B cell (primary cell): ENCODE measurements around the gene TBX1. TPM values are rescaled to one million over a fixed set of nuclear protein-coding genes. Genes with fewer than 3 reads are reported as not detected.

Experiments
- ATAC-seq: fragments of 200-7000 bp; cut with Tn5 transposase; one replicate; pipeline ENCODE4 v1.10.0; 2021; ENCODE audit warnings: low read depth, mild to moderate bottlenecking, moderate number of reproducible peaks, moderate library complexity
- CTCF ChIA-PET: fragments of 350-600 bp; sonication (Branson Sonifier 250); formaldehyde crosslinking; loops from one replicate; lab custom pipeline; 2021; ENCODE audit warnings: antibody characterized with exemption, inconsistent platforms; lab: Charles Lee
- POLR2A ChIA-PET: fragments of 350-600 bp; sonication (Branson Sonifier 250); formaldehyde crosslinking; loops from one replicate; lab custom pipeline; 2021; ENCODE audit warnings: antibody characterized with exemption; lab: Charles Lee
- DNase-seq: peaks from one replicate; pipeline ENCODE4 v3.0.0; 2013
- H2AFZ ChIP-seq: 2 replicates; pipeline ENCODE4 v1.6.1; 2012; ENCODE audit warnings: mild to moderate bottlenecking, low read depth, low read length; ENCODE audit not compliant: insufficient read depth, poor library complexity, severe bottlenecking
- H3K27ac ChIP-seq, 2 donors: 1 replicate in 1 of 2; 2 replicates in 1 of 2; pipeline ENCODE4 v1.5.1; 2012 to 2013; ENCODE audit warnings: low read length in 2 of 2, mild to moderate bottlenecking in 2 of 2, moderate library complexity in 1 of 2
- H3K27me3 ChIP-seq, 4 experiments: fragments of 200-600 bp in 1 of 4; sonication (generic) in 1 of 4; replicated peaks in 1 of 4; 1 replicate in 2 of 4; 2 replicates in 2 of 4; pipeline versions ENCODE4 v1.6.1 to v1.7.0; 2013 to 2016; ENCODE audit warnings: low read length in 3 of 4, mild to moderate bottlenecking in 2 of 4, mixed read lengths in 1 of 4, moderate library complexity in 1 of 4; ENCODE audit not compliant: insufficient read depth in 4 of 4, control insufficient read depth in 3 of 4; ENCODE audit errors: control extremely low read depth in 1 of 4
- H3K36me3 ChIP-seq, 2 experiments: replicated peaks in 1 of 2; 1 replicate in 1 of 2; 2 replicates in 1 of 2; pipeline versions ENCODE4 v1.6.1 to v1.7.1; 2013; ENCODE audit warnings: low read length in 1 of 2; ENCODE audit not compliant: insufficient read depth in 2 of 2, control insufficient read depth in 1 of 2; ENCODE audit errors: control extremely low read depth in 1 of 2, extremely low read depth in 1 of 2
- H3K4me1 ChIP-seq, 2 donors: fragments of 200-600 bp in 1 of 2; sonication (generic) in 1 of 2; 1 replicate in 1 of 2; 2 replicates in 1 of 2; pipeline versions ENCODE4 v1.5.1 to v1.6.1; 2013 to 2017; ENCODE audit warnings: low read length in 2 of 2; ENCODE audit not compliant: control insufficient read depth in 2 of 2, insufficient read depth in 2 of 2
- H3K4me2 ChIP-seq: replicated peaks from 2 replicates; pipeline ENCODE3; 2012; ENCODE audit warnings: mild to moderate bottlenecking, low read depth, low read length; ENCODE audit not compliant: poor library complexity, severe bottlenecking
- H3K4me3 ChIP-seq, 5 experiments: fragments of 200-600 bp in 1 of 5; sonication (generic) in 1 of 5; 1 replicate in 3 of 5; 2 replicates in 2 of 5; pipeline versions ENCODE4 v1.5.1 to v1.7.0; 2011 to 2016; ENCODE audit warnings: low read length in 4 of 5, mild to moderate bottlenecking in 4 of 5, low read depth in 2 of 5, control low read depth in 1 of 5, moderate library complexity in 1 of 5; ENCODE audit not compliant: insufficient read depth in 1 of 5; ENCODE audit errors: control extremely low read depth in 1 of 5, extremely low read depth in 1 of 5
- H3K79me2 ChIP-seq: fragments of 200-600 bp; sonication (generic); one replicate; pipeline ENCODE4 v1.6.0; 2016; ENCODE audit warnings: low read length; ENCODE audit not compliant: control insufficient read depth, insufficient read depth
- H3K9ac ChIP-seq: fragments of 200-600 bp; sonication (generic); 2 replicates; pipeline ENCODE4 v1.6.1; 2017; ENCODE audit warnings: mild to moderate bottlenecking, low read length, moderate library complexity
- H3K9me3 ChIP-seq, 3 donors: one replicate each; pipeline versions ENCODE4 v1.6.1 to v1.7.1; 2013; ENCODE audit warnings: low read length in 2 of 3; ENCODE audit not compliant: control insufficient read depth in 2 of 3, insufficient read depth in 1 of 3; ENCODE audit errors: control extremely low read depth in 1 of 3
- H4K20me1 ChIP-seq: 2 replicates; pipeline ENCODE4 v1.6.0; 2012; ENCODE audit warnings: mild to moderate bottlenecking, low read length; ENCODE audit not compliant: insufficient read depth, control insufficient read depth, poor library complexity, severe bottlenecking
- H3K27ac Mint-ChIP-seq: one replicate; pipeline ENCODE4 v1.8.0; 2021; ENCODE audit warnings: mixed read lengths
- H3K27me3 Mint-ChIP-seq: one replicate; pipeline ENCODE4 v1.8.0; 2021; ENCODE audit warnings: mixed read lengths
- H3K4me1 Mint-ChIP-seq: one replicate; pipeline ENCODE4 v1.8.0; 2021; ENCODE audit warnings: mixed read lengths
- H3K4me3 Mint-ChIP-seq: one replicate; pipeline ENCODE4 v1.8.0; 2021; ENCODE audit warnings: mixed read lengths
- H3K9me3 Mint-ChIP-seq: one replicate; pipeline ENCODE4 v1.8.0; 2022; ENCODE audit warnings: mixed read lengths; ENCODE audit not compliant: insufficient read depth
- CTCF ChIP-seq: fragments of 200-600 bp; IDR thresholded peaks from one replicate; pipeline ENCODE4 v1.8.0; 2022; ENCODE audit warnings: antibody characterized with exemption, mild to moderate bottlenecking
- EZH2 ChIP-seq: IDR thresholded peaks from 2 replicates; pipeline ENCODE4 v1.6.1; 2012; ENCODE audit warnings: borderline replicate concordance, low read depth, mild to moderate bottlenecking, moderate library complexity, low read length; ENCODE audit not compliant: insufficient read depth, poor library complexity, severe bottlenecking
- WGBS: methylation state at CpG from one replicate; pipeline ENCODE4 v1.1.5; 2013; ENCODE audit warnings: missing lambda C conversion rate; ENCODE audit not compliant: insufficient coverage; 5-methylcytosine and 5-hydroxymethylcytosine counted together
- intact Hi-C: fragments of 100-400 bp; cut with micrococcal nuclease; formaldehyde crosslinking; loops from one replicate; pipeline ENCODE4 v1.10.0; 2022
- polyA plus RNA-seq: library from polyadenylated mRNA; depleted of rRNA; stranded (reverse); fragments of >200 nt; gene quantifications from 2 replicates; pipeline ENCODE4 v1.2.3, GENCODE V29; 2012
- total RNA-seq, 2 donors: library from RNA; stranded (reverse); fragments of 120-200 nt in 1 of 2; gene quantifications; 1 replicate in 1 of 2; 2 replicates in 1 of 2; pipeline versions ENCODE4 v1.2.3 to v1.2.4, GENCODE V29; 2013 to 2022

Gene TBX1
- total and polyA plus RNA-seq, 2 donors (not counting 1 experiment from before 2014, with no cell fraction given), result not detected

DNA sequence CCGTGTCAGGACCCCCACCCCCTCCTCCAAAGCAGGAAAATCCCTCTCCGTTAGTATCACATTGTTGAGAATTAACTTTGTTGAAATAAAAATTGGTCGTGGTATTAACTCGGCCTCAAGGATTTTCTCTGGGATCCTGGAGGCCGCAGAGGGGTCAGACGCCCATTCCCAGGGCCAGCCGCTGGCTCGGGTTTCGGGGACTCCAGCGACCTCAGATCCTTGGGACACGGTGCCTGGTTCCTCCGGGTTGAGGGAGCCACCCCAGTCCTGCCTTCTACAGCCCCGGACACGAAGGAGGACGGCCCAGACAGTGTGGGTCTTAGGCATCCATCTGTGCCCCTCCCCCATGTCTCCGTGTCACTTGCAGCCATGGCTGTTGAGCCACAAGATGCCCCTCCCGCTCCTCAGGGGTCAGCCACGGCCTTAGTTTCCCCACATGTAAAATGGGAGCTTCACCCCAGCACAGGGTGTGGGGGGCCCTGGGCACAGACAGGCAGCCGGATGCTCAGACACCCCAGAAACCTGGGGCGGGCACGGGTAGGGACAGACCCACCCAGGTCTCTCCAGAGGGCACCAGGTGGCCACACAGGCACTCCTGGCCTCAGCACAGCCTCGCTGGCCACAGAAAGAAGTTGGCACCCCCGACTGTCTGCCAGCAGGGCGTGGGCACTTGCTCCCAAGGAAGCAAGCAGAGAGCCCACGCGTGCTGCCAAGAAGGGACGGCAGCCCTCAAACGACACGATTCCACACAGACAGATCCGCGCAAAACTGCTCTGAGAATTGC, 21.7 kb upstream of the TBX1 start:
- H4K20me1 ChIP-seq, result no peaks in the 10 kb centered on the region
- Mint-ChIP-seq H3K27ac (no peak overlapping the region), H3K27me3 (no peaks in the 10 kb centered on the region), H3K9me3 (no peaks in the 10 kb centered on the region), H3K4me3 (no peak overlapping the region), H3K4me1 (no peaks in the 10 kb centered on the region)
- TF ChIP-seq CTCF, result no peak
- TF ChIP-seq EZH2, result no peak
- DNase-seq (no peak), ATAC-seq (no peak)
- H3K79me2 ChIP-seq, result no peaks in the 10 kb centered on the region
- H2AFZ ChIP-seq, result no peak overlapping the region
- POLR2A ChIA-PET, result no interaction called here
- H3K9ac ChIP-seq, result no peak overlapping the region
- H3K9me3 ChIP-seq, result no peaks in the 10 kb centered on the region
- intact Hi-C loops, result no loop called here
- H3K36me3 ChIP-seq, result no peaks in the 10 kb centered on the region
- H3K4me3 ChIP-seq, result no peak overlapping the region
- H3K27ac ChIP-seq, result no peak overlapping the region
- no peaks in the 10 kb centered on the region for H3K27me3 ChIP-seq
- CTCF ChIA-PET, result no interaction called here
- no peaks in the 10 kb centered on the region for H3K4me1 ChIP-seq
- no peak overlapping the region for H3K4me2 ChIP-seq
- 84% methylated on average over 29 of the region's 31 CpGs for WGBS

- WGBS, result 86% methylated on average over 15 of the region's 16 CpGs
- H3K27me3 ChIP-seq, result no peaks in the 10 kb centered on the region
- TF ChIP-seq CTCF (no peak), EZH2 (no peak)
- no peak overlapping the region for H3K4me3 ChIP-seq
- ChIA-PET CTCF (no interaction called here), POLR2A (no interaction called here)
- no peak for DNase-seq
- H3K79me2 ChIP-seq, result no peaks in the 10 kb centered on the region
- Mint-ChIP-seq H3K9me3 (no peaks in the 10 kb centered on the region), H3K27ac (no peak overlapping the region), H3K4me3 (no peak overlapping the region), H3K27me3 (no peaks in the 10 kb centered on the region), H3K4me1 (no peaks in the 10 kb centered on the region)
- H4K20me1 ChIP-seq, result no peaks in the 10 kb centered on the region
- no peaks in the 10 kb centered on the region for H3K9me3 ChIP-seq
- no peak overlapping the region for H3K4me2 ChIP-seq
- no peaks in the 10 kb centered on the region for H3K36me3 ChIP-seq
- no peaks in the 10 kb centered on the region for H3K4me1 ChIP-seq
- no peak overlapping the region for H3K27ac ChIP-seq
- intact Hi-C loops, result no loop called here
- ATAC-seq, result no peak
- H2AFZ ChIP-seq, result no peak overlapping the region
- H3K9ac ChIP-seq, result no peak overlapping the region
Measured at GRCh38 chr22:19739448-19739895, 21.1 kb upstream of the TBX1 start.
